ENCODE data around the gene FBXL15.

The FBXL15 gene

GRCh38 chr10:102431452-102432124 is 11.0 kb downstream of the FBXL15 start:
- peak; percentile 57 for DNase-seq (ENCODE audit: low read depth)
- H3K4me3 ChIP-seq (ENCODE audit: low read depth, low read length): peak overlapping the region; percentile 94
- TF ChIP-seq, protein P1, sequence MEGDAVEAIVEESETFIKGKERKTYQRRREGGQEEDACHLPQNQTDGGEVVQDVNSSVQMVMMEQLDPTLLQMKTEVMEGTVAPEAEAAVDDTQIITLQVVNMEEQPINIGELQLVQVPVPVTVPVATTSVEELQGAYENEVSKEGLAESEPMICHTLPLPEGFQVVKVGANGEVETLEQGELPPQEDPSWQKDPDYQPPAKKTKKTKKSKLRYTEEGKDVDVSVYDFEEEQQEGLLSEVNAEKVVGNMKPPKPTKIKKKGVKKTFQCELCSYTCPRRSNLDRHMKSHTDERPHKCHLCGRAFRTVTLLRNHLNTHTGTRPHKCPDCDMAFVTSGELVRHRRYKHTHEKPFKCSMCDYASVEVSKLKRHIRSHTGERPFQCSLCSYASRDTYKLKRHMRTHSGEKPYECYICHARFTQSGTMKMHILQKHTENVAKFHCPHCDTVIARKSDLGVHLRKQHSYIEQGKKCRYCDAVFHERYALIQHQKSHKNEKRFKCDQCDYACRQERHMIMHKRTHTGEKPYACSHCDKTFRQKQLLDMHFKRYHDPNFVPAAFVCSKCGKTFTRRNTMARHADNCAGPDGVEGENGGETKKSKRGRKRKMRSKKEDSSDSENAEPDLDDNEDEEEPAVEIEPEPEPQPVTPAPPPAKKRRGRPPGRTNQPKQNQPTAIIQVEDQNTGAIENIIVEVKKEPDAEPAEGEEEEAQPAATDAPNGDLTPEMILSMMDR (conservative IDR thresholded peaks at IDR 0.05; ENCODE audit: low read depth, low read length): peak; percentile 9

DNA sequence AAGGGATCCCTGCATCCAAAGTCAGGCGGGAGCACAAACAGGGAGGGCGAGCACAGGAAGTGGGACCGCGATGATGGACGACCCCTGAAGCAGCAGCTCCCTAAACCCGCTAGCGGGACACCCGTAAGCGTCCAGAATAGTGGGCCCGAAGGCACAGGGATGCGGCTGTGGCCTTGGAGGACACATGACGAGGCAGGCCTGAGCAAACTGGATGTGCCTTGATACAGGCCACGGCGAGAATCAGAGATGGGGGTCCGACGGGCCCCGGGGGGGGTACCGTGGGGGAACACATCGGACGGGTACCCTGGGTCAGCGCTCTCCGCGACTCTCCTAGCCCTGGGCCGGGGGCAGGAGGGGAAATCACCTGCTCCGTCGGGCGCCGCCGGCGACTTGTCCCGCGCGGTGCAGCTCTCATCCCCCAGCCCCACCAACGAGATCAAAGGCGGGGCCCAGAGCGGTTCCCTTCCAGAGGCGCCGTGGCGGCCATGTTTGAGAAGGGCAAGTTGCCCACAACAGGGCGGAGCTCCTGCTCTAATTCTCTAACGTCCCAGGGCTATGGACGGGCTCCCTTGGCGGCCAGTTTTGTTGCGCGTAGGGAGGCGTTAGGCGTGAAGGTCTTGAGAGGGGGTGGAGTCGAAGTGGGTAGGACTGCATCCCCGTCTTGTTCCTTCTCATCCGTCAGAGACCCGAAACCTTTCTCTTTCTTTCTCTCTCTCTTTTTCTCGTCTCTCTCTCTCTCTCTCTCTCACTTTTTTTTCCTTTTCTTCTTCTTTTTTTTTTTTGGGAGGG is 11.7 kb downstream of the FBXL15 start, which contains the start of gene CUEDC2:
CUEDC2 (minus strand) TSS at position 413 of the 789 bp plus-strand sequence. CDS start 7,386 bp downstream, outside the sequence.
- peak; percentile 98 for DNase-seq (ENCODE audit: low read depth)
- TF ChIP-seq, protein P1 (conservative IDR thresholded peaks at IDR 0.05; ENCODE audit: low read depth, low read length): no peak
- peak within 1 kb of the TSS; percentile 94 for H3K4me3 ChIP-seq (ENCODE audit: low read depth, low read length)

DNA sequence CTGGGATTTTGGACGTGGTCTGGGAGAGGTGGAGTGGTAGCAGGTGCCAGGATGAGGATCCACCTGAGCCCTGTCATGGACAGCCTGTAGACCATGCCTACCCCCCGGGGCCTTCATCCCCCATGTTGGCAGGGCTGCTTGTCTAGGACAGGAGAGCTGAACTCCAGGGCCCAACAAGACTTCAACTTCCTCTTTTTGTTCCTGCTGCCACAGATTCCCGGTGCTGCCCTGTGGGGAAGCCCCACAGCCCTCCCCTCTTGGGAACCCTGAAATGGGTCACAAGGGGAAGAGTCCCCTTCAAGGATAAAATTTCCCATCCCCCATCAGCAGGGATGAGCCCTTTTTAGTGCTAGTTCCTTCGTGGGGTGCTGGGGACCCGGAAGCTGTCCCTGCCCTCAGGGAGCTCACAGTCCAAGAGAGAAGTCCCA is 13.0 kb downstream of the FBXL15 start:
- H3K4me3 ChIP-seq (ENCODE audit: low read depth, low read length): no peak overlapping the region
- TF ChIP-seq, protein P1 (conservative IDR thresholded peaks at IDR 0.05; ENCODE audit: low read depth, low read length): no peak
- no peak for DNase-seq (ENCODE audit: low read depth)

DNA sequence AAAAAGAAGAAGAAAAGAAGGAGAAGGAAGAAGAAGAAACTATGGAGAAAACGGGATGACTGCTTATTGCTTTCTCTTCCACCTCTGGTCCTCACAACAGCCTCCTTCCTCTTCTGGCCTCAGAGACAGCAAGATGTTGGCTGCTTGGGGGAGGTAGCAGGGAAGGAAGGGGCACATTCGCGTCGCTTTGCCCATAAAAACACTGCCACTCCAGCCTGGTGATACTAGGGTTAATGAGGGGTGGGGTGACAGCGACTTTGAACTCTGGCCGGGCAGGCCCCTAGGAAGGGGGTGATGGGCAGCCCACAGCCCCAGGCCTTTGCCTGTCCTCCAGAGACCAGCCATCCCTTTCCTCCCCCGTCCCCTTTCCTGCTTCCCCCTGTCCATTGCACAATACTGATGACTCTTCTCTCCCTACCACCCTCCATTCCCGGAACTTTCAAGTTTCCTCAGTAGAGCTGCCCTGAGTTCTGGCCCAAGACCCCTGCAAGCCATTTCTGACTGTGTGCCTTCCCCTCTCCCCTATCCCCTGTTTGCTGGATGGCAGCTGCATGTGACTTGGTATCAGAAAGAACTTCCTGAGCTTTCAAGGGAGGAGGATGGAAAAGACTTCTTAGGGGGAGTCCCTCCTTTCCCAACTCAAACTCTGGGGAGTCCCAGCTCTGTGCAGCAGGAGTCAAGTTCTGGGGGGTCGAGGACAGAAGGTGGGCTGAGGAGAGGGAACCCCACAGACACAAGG is 13.9 kb downstream of the FBXL15 start:
- no peak overlapping the region for H3K4me3 ChIP-seq (ENCODE audit: low read depth, low read length)
- peak; percentile 56 for DNase-seq (ENCODE audit: low read depth)
- TF ChIP-seq, protein P1 (conservative IDR thresholded peaks at IDR 0.05; ENCODE audit: low read depth, low read length): no peak

DNA sequence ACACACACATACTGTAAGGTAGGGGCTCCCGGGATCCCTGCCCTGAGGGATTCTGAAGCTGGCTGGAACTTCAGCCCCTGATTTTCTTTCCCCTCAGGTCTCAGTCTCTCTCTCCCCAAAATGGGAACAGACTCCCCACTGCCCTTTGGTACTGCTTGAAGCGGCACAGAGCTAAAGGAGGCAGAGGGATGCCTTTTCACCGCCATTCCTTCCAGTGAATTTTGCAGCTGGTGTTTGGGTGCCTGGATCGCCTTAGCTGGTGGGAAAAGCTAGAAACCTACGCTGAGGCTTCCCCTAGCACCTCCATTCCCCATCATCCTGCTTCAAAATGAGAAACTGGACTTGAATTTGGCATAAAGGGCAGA is 14.5 kb downstream of the FBXL15 start:
- peak overlapping the region; percentile 56 for H3K4me3 ChIP-seq (ENCODE audit: low read depth, low read length)
- peak; percentile 14 for DNase-seq (ENCODE audit: low read depth)
- TF ChIP-seq, protein P1 (conservative IDR thresholded peaks at IDR 0.05; ENCODE audit: low read depth, low read length): no peak

- DNase-seq (ENCODE audit: low read depth): peak; percentile 38
- TF ChIP-seq, protein P1 (conservative IDR thresholded peaks at IDR 0.05; ENCODE audit: low read depth, low read length): no peak
- peak overlapping the region; percentile 56 for H3K4me3 ChIP-seq (ENCODE audit: low read depth, low read length)
Observed at GRCh38 chr10:102435529-102436233, 15.0 kb downstream of the FBXL15 start.

All from choroid plexus epithelial cell (primary cell).